IPS DF 6.9 (cell line): ENCODE results near the gene PGD.
"Not testable (repeated sequence)": the region's sequence is repeated elsewhere in the genome, so short reads cannot be mapped to it uniquely, and the experiment has no call there.

ENCODE experiments used
- DNase-seq: peaks from one replicate; pipeline ENCODE4 v3.0.0-alpha.2; 2013; ENCODE audit warnings: low read depth, low spot score
- H3K27ac ChIP-seq: one replicate; pipeline ENCODE4 v1.5.1; 2013; ENCODE audit warnings: low read length, control low read depth
- H3K27me3 ChIP-seq: 2 replicates; pipeline ENCODE4 v1.6.1; 2013; ENCODE audit warnings: mild to moderate bottlenecking, low read length; ENCODE audit not compliant: control insufficient read depth, insufficient read depth
- H3K36me3 ChIP-seq: 2 replicates; pipeline ENCODE4 v1.6.1; 2013; ENCODE audit warnings: low read length; ENCODE audit not compliant: control insufficient read depth, insufficient read depth
- H3K4me1 ChIP-seq: 2 replicates; pipeline ENCODE4 v1.6.1; 2013; ENCODE audit warnings: low read length; ENCODE audit not compliant: control insufficient read depth, insufficient read depth
- H3K4me3 ChIP-seq: 2 replicates; pipeline ENCODE4 v1.5.1; 2013; ENCODE audit warnings: mild to moderate bottlenecking, low read length
- H3K9me3 ChIP-seq: 2 replicates; pipeline ENCODE4 v1.6.1; 2013; ENCODE audit warnings: low read length, inconsistent platforms; ENCODE audit not compliant: control insufficient read depth, insufficient read depth
- WGBS: extraction: QIAGEN DNeasy Blood & Tissue Kit; methylation state at CpG from one replicate; pipeline ENCODE4 v1.1.7; 2013; ENCODE audit warnings: mixed read lengths, missing lambda C conversion rate; ENCODE audit not compliant: insufficient read length, insufficient coverage; 5-methylcytosine and 5-hydroxymethylcytosine counted together

PGD gene

DNA sequence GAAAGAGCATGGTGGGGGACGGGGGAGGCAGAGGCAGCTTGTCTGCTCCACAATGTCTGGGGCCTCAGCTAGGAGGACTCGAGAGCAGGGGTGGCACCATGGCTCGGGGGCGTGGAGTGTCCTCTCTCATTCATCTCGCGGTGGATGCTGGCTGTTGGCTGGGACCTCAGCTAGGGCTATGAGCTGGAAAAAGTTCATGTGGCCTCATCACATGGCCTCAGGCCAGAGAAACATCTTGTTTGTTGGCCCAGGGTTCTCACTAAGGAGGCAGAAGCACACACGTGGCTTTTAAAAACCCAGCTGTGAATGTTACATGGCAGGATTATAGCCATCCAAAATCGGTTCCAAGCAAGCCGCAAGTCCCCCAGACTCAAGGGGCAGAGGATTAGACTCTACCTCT, 25.2 kb downstream of the PGD start:
- no peak for DNase-seq
- Histone ChIP-seq H3K9me3 (no peaks in the 10 kb centered on the region), H3K4me1 (no peaks in the 10 kb centered on the region), H3K36me3 (peaks cover 10% of the 10 kb centered on the region), H3K4me3 (no peak overlapping the region), H3K27me3 (no peaks in the 10 kb centered on the region), H3K27ac (no peak overlapping the region)
- no CpG with 5 or more reads among the region's 9 CpGs for WGBS

DNA sequence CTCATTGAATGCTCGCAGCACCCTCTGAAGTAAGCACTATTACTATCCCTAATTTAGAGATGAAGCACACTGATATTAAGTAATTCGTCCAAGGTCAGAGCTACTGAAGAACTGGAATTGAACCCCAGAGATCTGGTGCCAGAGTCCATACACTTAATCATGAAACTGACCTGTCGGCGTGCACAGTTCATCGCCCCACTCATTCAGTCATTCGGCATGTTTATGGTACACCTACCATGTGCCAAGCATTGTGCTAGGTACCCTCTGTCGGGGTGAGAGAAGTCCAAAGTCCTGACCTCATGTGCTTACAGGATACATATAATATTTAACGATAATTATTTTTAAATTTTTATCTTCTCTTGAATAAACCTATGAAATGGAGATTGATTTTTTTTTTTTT, 25.8 kb downstream of the PGD start:
- Histone ChIP-seq H3K9me3 (no peaks in the 10 kb centered on the region), H3K27me3 (no peaks in the 10 kb centered on the region), H3K27ac (no peak overlapping the region), H3K36me3 (peaks cover 5% of the 10 kb centered on the region), H3K4me3 (no peak overlapping the region), H3K4me1 (no peaks in the 10 kb centered on the region)
- WGBS = no CpG with 5 or more reads among the region's 8 CpGs
- no peak for DNase-seq

DNA sequence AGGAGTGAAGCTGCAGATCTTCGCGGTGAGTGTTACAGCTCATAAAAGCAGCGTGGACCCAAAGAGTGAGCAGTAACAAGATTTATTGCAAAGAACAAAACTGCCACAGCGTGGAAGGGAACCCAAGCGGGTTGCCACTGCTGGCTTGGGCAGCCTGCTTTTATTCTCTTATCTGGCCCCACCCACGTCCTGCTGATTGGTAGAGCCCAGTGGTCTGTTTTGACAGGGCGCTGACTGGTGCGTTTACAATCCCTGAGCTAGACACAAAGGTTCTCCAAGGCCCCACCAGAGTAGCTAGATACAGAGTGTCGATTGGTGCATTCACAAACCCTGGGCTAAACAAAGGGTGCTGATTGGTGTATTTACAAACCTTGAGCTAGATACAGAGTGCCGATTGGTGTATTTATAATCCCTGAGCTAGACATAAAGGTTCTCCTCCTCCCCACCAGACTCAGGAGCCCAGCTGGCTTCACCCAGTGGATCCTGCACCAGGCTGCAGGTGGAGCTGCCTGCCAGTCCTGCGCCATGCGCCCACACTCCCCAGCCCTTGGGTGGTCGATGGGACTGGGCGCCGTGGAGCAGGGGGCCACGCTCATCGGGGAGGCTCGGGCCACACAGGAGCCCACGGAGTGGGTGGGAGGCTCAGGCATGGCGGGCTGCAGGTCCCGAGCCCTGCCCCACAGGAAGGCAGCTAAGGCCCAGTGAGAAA, 27.1 kb downstream of the PGD start:
- H3K4me3 ChIP-seq, H3K27me3 ChIP-seq, DNase-seq, H3K36me3 ChIP-seq, H3K27ac ChIP-seq, H3K9me3 ChIP-seq, H3K4me1 ChIP-seq: not testable (repeated sequence)
- WGBS = no CpG with 5 or more reads among the region's 21 CpGs

DNA sequence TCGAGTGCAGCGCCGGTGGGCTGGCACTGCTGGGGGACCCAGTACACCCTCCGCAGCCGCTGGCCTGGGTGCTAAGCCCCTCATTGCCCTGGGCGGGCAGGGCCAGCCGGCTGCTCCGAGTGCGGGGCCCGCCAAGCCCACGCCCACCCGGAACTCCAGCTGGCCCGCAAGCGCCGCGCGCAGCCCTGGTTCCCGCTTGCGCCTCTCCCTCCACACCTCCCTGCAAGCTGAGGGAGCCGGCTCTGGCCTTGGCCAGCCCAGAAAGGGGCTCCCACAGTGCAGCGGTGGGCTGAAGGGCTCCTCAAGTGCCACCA, 27.6 kb downstream of the PGD start:
- not testable (repeated sequence) for H3K27me3 ChIP-seq, H3K27ac ChIP-seq, H3K36me3 ChIP-seq, H3K9me3 ChIP-seq, H3K4me1 ChIP-seq, DNase-seq, H3K4me3 ChIP-seq
- no CpG with 5 or more reads among the region's 21 CpGs for WGBS

DNA sequence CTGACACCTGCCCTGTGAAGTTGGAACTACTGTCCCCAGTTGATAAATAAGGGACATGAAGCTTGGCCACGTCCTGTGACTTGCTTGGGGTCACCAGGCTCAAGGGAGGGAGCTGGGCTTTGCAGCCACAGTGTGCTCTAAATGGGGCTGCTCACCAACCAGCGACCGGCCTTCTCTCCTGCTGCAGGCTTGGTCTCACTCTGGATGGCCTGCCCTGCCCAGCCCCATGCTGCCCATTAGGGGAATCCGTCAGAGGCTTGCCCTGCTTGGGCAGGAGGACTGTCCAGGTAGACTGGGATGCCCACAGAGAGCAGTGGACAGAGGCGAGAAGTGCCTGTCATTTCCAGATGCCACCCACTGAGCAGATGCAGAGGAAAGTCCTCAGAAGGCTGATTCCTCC, 30.1 kb downstream of the PGD start:
- H3K4me1 ChIP-seq = peaks cover 2% of the 10 kb centered on the region; the same call in 1 of the 2 replicates
- no peaks in the 10 kb centered on the region for H3K9me3 ChIP-seq
- H3K27me3 ChIP-seq = no peaks in the 10 kb centered on the region
- DNase-seq = no peak
- H3K4me3 ChIP-seq = no peak overlapping the region
- H3K27ac ChIP-seq = no peak overlapping the region
- H3K36me3 ChIP-seq = no peaks in the 10 kb centered on the region
- WGBS = no CpG with 5 or more reads among the region's 5 CpGs

DNA sequence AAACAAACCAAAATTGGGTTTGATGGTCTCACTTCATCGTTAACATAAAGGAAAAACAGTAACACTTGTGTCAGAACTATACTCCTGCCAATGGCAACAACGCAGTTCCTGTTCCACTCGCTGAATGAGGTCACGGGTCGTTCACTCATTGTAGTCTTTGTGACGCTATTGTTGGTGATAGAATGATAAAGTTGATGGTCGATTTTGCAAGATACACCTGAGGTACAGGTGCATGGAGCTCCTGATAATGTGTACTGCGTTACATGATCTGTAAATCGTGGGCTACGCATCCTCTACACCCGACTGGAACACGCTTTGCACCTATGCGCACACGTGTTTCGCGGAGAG, 31.0 kb downstream of the PGD start:
- Histone ChIP-seq H3K27ac (no peak overlapping the region), H3K27me3 (no peaks in the 10 kb centered on the region), H3K36me3 (no peaks in the 10 kb centered on the region), H3K4me3 (peak overlapping the region; percentile 71; the same call in 1 of the 2 replicates), H3K9me3 (no peaks in the 10 kb centered on the region), H3K4me1 (peaks cover 2% of the 10 kb centered on the region; the same call in 1 of the 2 replicates)
- no peak for DNase-seq
- no CpG with 5 or more reads among the region's 16 CpGs for WGBS

DNA sequence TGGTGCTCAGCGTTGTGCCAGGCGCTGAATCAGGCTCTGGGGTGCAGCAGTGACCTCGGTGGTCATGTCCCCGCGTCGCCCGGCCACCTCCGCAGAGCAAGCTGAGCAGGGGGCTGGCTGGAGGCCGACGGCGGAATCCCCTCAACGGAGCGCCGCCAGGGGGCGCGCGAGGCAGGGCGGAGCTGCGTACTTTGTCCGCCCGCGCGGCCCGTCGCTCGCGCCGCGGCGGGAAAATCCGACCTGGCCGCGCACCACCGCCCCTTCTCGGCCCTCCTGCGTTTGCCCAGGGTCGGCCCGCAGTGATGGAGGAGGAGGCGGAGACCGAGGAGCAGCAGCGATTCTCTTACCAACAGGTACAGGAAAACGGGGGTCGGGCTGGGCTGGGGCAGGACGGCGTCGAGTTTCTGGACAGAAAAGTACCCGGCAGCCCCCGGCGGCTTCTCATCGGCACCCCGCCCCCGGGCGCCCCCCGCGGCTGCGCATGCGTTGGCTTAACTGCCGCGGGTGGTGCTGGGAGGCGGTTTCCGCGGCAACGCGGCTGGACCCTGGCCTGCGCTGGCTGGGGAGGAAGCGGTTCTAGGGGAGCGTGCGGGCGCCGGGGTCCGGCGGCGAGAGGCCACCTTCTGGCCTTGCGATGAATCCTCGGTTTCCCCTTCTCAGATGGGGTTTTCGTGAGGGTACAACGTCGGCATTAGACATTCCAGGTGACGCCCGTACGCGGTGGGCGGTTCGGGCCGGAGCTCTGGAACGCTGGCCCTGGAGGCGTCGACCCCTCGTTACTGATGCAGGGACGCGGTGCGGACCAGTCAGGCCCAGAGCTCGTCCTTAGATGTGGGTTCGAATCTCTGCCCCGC, 31.6 kb downstream of the PGD start, which contains the start of gene CENPS:
Gene CENPS, plus strand, starts transcription at position 218 of the 854 bp plus-strand sequence. Its CDS starts 85 bp downstream, at position 303.
- H3K4me3 ChIP-seq = peak within 1 kb of the TSS; percentile 71
- no peaks in the 10 kb centered on the region for H3K27me3 ChIP-seq
- no peak within 1 kb of the TSS for H3K27ac ChIP-seq
- H3K4me1 ChIP-seq = peaks cover 2% of the 10 kb centered on the region; the same call in 1 of the 2 replicates
- H3K36me3 ChIP-seq = no peaks in the 10 kb centered on the region
- no CpG with 5 or more reads among the region's 95 CpGs for WGBS
- no peaks in the 10 kb centered on the region for H3K9me3 ChIP-seq
- DNase-seq = peak; percentile 70

DNA sequence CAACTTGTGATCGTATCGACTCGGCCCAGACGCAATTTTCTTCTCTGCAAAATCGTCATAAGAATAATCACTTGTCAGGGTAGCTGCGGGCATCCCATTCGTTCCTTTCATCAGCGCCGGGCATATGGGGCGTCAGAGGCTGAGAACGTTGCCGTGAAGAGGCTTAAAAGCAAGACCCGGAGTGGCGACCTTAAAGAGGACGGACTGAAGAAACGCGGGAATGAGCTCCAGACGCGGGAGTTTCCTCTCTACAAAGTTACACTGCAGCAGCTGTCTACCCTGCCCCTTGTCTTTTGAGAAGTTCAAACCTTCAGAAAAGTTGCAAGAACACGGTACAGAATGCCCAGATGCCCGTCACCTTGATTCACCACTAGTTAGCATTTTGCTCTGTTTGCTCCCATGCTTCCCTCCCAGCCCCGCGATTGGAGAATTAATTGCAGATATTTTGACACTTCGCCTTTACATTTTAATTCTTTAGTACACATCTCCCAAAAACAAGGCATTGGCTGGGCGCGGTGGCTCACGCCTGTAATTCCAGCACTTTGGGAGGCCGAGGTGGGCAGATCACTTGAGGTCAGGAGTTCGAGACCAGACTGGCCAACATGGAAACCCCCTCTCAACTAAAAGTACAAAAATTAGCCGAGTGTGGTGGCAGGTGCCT, 32.3 kb downstream of the PGD start:
- Histone ChIP-seq H3K4me1 (peaks cover 2% of the 10 kb centered on the region; the same call in 1 of the 2 replicates), H3K36me3 (no peaks in the 10 kb centered on the region), H3K4me3 (peak overlapping the region; percentile 71; the same call in 1 of the 2 replicates), H3K27ac (no peak overlapping the region), H3K27me3 (no peaks in the 10 kb centered on the region), H3K9me3 (no peaks in the 10 kb centered on the region)
- no CpG with 5 or more reads among the region's 30 CpGs for WGBS
- no peak for DNase-seq

DNA sequence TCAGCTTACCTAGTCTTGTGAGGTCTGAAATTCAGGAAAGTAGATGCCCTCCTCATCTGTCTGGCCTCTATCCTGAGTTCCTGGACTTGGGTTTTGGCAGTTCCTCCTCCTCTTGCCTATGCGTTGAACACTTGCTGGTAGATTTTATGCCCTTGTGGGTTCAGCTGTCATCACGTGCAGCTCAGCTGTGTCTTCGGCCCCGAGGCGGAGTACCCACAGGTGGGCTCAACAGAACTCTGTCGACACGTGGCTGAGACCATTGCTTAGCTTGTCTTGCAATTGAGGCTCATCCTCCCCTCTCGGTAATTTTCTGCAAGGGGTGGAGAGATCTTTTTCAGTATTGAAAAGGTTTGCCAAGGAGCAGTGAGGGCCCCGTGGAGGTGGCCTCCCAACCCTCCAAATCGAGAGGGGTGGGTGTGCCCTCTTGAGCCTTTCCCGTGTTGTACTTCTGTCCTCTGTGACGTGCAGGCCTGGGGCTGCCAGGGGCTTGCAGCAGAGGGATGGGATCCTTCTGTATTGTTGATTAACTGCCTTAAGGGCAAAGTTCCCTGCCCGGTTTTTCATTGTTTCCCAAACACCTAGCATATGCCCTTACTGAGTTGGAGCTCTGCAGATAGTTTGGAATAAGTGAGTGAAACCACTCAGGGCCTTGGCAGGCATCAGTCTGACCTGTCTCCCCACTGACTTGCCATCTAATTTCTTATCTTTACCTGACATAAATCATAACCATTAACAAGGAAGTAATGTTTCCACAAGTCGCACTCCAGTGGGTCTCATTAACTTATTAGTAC, 34.2 kb downstream of the PGD start:
- H3K9me3 ChIP-seq = no peaks in the 10 kb centered on the region
- no peak for DNase-seq
- H3K36me3 ChIP-seq = no peaks in the 10 kb centered on the region
- no CpG with 5 or more reads among the region's 14 CpGs for WGBS
- no peaks in the 10 kb centered on the region for H3K27me3 ChIP-seq
- H3K4me1 ChIP-seq = peaks cover 2% of the 10 kb centered on the region; the same call in 1 of the 2 replicates
- H3K27ac ChIP-seq = no peak overlapping the region
- no peak overlapping the region for H3K4me3 ChIP-seq

DNA sequence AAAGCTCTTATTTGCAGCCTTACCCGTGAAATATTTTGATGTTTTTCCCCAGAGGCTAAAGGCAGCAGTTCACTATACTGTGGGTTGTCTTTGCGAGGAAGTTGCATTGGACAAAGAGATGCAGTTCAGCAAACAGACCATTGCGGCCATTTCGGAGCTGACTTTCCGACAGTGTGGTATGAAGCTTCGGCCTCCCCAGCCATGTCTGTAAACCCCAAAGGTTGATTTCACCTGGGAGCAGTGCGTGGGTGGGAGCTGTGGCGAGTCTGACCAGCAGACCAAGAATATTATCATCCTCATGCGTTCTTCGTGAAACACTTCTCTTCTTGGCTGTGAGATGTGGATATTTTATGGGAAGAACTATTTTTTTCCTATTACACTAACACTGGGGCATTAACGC, 34.9 kb downstream of the PGD start:
- no peak for DNase-seq
- Histone ChIP-seq H3K9me3 (no peaks in the 10 kb centered on the region), H3K27me3 (no peaks in the 10 kb centered on the region), H3K4me3 (no peak overlapping the region), H3K4me1 (peaks cover 2% of the 10 kb centered on the region; the same call in 1 of the 2 replicates), H3K36me3 (no peaks in the 10 kb centered on the region), H3K27ac (no peak overlapping the region)
- WGBS = no CpG with 5 or more reads among the region's 11 CpGs
